ENCODE results near the gene CTSK. TPM values are rescaled to one million over a fixed set of nuclear protein-coding genes. Genes with fewer than 3 reads are reported as not detected.

CTSK gene
- total and polyA plus RNA-seq, 2 of the 4 experiments (the other 2 are of a cell fraction), result 7.7 to 15.1 TPM

GRCh38 chr1:150789396-150789795 is 18.7 kb downstream of the CTSK start:
- no peak overlapping the region for H2AK5ac ChIP-seq (ENCODE audit: low read depth, low read length)
- DNase-seq, result no peak
- H2AFZ ChIP-seq (replicated peaks; ENCODE audit: low read length, poor library complexity), result no peak overlapping the region
- CTCF ChIA-PET, result interaction anchor here (0.5 kb wide), 1 partner anchor 145 kb away, joined by 4 read pairs; no protein-coding TSS in a partner anchor
- H3K23ac ChIP-seq (ENCODE audit: low read depth, low read length), result no peak overlapping the region
- intact Hi-C loops (cut with micrococcal nuclease) (loop anchor here (10.0 kb wide), 1 partner anchor 845 kb away; no protein-coding TSS in a partner anchor), dilution Hi-C loops (cut with HindIII; ENCODE audit: low sequenced_read_pairs, unreplicated experiment) (no loop called here), in situ Hi-C loops (cut with MboI; ENCODE audit: low sequenced_read_pairs) (no loop called here)
- no peak overlapping the region for H3K4me2 ChIP-seq (ENCODE audit: low read depth, low read length)
- H3K79me1 ChIP-seq (ENCODE audit: low read depth in 1 of 2, low read length in 2 of 2), result no peaks in the 10 kb centered on the region
- TF ChIP-seq NFE2L2 (IDR thresholded peaks at IDR 0.05; ENCODE audit: low read depth, low read length) (no peak), SMC3 (IDR thresholded peaks at IDR 0.05; ENCODE audit: low read depth, low read length) (no peak), BHLHE40 (IDR thresholded peaks at IDR 0.05; ENCODE audit: low read depth, low read length) (no peak), USF2 (IDR thresholded peaks at IDR 0.05; ENCODE audit: low read depth, low read length) (no peak)
- no peak overlapping the region for H3K4ac ChIP-seq (ENCODE audit: low read depth, low read length)
- H3K27me3 ChIP-seq (ENCODE audit: control insufficient read depth, insufficient read depth, low read length), result no peaks in the 10 kb centered on the region
- no peak overlapping the region for H3K14ac ChIP-seq (replicated peaks; ENCODE audit: low read depth, low read length)
- no peak overlapping the region for H3K4me3 ChIP-seq (ENCODE audit: insufficient read depth, low read depth, low read length)
- no peak overlapping the region for H2BK5ac ChIP-seq (ENCODE audit: low read depth, low read length, poor library complexity, severe bottlenecking)
- 90% methylated on average over 3 of the region's 4 CpGs; no CpG with 5 or more reads in 1 of the 2 experiments for WGBS, 2 experiments (ENCODE audit: extremely low coverage in 2 of 2, insufficient read length in 1 of 2)
- BruUV-seq (replicated peaks), result no TSS peak
- H3K56ac ChIP-seq (ENCODE audit: extremely low read depth, insufficient read depth, low read length), result no peak overlapping the region
- no peak overlapping the region for H3K9ac ChIP-seq (ENCODE audit: low read depth, low read length)
- no peak overlapping the region; the same call in 1 of the 2 replicates for H4K91ac ChIP-seq (ENCODE audit: insufficient read depth, low read depth, low read length)
- H3K9me3 ChIP-seq (ENCODE audit: control insufficient read depth, insufficient read depth, low read length), result no peaks in the 10 kb centered on the region
- peaks cover 4% of the 10 kb centered on the region; the same call in 1 of the 2 replicates for H3K9me1 ChIP-seq (ENCODE audit: insufficient read depth, low read length)
- no peak overlapping the region for H2BK120ac ChIP-seq (ENCODE audit: low read depth, low read length)
- no peaks in the 10 kb centered on the region for H3K36me3 ChIP-seq (ENCODE audit: control insufficient read depth, insufficient read depth, low read length)
- H3K27ac ChIP-seq (ENCODE audit: insufficient read depth, low read length), result no peak overlapping the region
- no peaks in the 10 kb centered on the region for H4K20me1 ChIP-seq (ENCODE audit: insufficient read depth, low read length)
- no peak overlapping the region for H2AK9ac ChIP-seq (replicated peaks; ENCODE audit: low read depth, low read length, poor library complexity)
- no peak for ATAC-seq (ENCODE audit: low read depth)
- H3K18ac ChIP-seq (ENCODE audit: low read depth, low read length), result peak overlapping the region; percentile 23; the same call in 1 of the 2 replicates
- peaks cover 3% of the 10 kb centered on the region for H3K4me1 ChIP-seq (ENCODE audit: control insufficient read depth, insufficient read depth, low read length)
- no peak overlapping the region for H4K8ac ChIP-seq (ENCODE audit: low read depth in 2 of 2, low read length in 2 of 2)
- H2BK20ac ChIP-seq (ENCODE audit: low read depth, low read length), result no peak overlapping the region; the same call in 1 of the 2 replicates
- no peak overlapping the region for H4K5ac ChIP-seq (ENCODE audit: low read depth, low read length)
- POLR2A ChIA-PET (ENCODE audit: unreplicated experiment), result interaction anchor here (0.5 to 0.7 kb wide), 2 partner anchors 9 to 198 kb away, joined by 3 to 17 read pairs; no protein-coding TSS in a partner anchor
- H2BK15ac ChIP-seq (ENCODE audit: low read depth, low read length), result no peak overlapping the region

All from IMR-90 (cell line).